ENCODE data around the gene MRPS12.

MRPS12 gene

DNA sequence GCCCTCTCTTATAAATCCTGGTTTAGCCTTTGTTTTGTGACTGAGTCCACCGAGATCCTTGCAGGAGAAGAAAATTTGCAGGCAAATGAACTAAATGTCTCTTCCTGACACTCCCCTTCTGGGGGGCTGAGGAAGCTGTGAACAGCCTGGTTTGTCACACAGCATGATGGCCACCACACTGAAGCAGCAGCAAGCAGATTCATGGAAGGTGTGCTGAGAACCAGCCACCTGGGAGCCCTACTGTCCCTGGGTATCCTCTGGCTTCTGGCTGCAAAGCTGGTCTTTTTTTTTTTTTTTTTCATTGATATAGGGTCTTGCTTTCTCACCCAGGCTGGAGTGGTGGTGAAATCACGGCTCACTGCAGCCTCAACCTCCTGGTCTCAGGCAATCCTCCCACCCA is 11.2 kb downstream of the MRPS12 start:
- CTCF ChIA-PET: interaction anchor here (1.0 to 2.5 kb wide), 2 partner anchors 10 to 12 kb away, joined by 3 to 8 read pairs; partner anchors contain the start of genes MRPS12 and SARS2
- POLR2A ChIA-PET: interaction anchor here (0.6 kb wide), 1 partner anchor 36 kb away, joined by 3 read pairs; no protein-coding TSS in a partner anchor
- TF ChIP-seq, protein P1, sequence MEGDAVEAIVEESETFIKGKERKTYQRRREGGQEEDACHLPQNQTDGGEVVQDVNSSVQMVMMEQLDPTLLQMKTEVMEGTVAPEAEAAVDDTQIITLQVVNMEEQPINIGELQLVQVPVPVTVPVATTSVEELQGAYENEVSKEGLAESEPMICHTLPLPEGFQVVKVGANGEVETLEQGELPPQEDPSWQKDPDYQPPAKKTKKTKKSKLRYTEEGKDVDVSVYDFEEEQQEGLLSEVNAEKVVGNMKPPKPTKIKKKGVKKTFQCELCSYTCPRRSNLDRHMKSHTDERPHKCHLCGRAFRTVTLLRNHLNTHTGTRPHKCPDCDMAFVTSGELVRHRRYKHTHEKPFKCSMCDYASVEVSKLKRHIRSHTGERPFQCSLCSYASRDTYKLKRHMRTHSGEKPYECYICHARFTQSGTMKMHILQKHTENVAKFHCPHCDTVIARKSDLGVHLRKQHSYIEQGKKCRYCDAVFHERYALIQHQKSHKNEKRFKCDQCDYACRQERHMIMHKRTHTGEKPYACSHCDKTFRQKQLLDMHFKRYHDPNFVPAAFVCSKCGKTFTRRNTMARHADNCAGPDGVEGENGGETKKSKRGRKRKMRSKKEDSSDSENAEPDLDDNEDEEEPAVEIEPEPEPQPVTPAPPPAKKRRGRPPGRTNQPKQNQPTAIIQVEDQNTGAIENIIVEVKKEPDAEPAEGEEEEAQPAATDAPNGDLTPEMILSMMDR (IDR thresholded peaks at IDR 0.05; ENCODE audit: control extremely low read depth, extremely low read depth, low read depth, missing control alignments): no peak
- DNase-seq (ENCODE audit: extremely low spot score): peak; percentile 2

DNA sequence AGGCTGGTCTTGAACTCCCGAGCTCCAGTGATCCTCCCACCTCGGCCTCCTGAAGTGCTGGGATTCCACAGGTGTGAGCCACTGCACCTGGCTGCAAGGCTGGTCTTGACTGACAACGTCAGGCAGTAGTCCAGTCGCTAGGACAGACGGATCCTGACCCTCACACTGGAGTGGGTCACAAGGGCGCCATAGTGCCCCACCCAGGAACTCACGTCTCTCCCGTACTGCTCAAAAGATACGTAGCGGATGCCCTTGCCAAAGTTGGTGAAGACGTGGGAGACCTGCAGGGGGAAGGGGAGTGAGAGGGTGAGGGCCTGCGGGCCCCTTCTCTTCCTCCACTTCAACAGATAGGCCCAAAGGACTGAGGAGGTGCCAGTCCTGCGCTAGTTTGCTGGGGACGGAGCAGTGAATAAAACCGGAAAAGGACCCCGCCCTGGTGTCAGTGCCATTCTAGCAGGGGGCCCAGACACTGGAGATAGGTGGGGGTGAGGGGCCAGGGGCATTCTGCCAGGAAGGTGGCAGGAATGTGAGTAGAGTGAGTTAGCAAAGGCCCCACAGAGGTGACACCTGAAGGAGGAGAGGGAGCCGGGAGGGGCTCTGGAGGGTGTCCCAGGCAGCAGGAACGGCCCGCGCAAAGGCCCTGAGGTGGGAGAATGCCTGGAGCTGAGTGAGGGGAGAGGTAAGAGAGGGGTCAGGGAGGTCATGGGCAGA is 11.9 kb downstream of the MRPS12 start:
- CTCF ChIA-PET: interaction anchor here (1.0 to 2.7 kb wide), 3 partner anchors 10 to 540 kb away, joined by 3 to 9 read pairs (median 8); partner anchors contain the start of genes FAM98C, MRPS12 and SARS2
- TF ChIP-seq, protein P1 (IDR thresholded peaks at IDR 0.05; ENCODE audit: control extremely low read depth, extremely low read depth, low read depth, missing control alignments): no peak
- DNase-seq (ENCODE audit: extremely low spot score): peak; percentile 3
- POLR2A ChIA-PET: no interaction called here

DNA sequence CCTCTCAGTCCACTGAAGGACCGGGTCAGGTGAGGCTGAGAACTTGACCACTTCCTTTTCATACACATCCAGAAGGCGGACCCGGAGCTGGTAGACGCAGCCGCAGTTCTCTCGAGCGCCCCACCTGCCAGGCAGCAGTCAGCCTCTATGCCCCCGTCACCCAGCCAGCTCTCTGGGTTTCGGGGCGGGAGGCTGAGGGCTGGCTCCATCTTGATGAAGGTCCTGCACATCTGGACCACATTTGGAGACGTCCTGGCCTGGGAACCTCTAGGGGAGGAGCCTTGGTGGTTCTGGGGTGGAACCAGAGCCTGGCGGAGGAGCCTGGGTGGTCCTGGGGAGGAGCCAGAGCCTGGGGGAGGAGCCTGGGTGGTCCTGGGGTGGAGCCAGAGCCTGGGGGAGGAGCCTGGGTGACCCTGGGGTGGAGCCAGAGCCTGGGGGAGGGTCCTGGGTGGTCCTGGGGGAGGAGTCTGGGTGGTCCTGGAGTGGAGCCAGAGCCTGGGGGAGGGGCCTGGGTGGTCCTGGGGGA is 14.3 kb downstream of the MRPS12 start:
- DNase-seq (ENCODE audit: extremely low spot score): no peak
- ChIA-PET CTCF (interaction anchor here (1.4 to 2.7 kb wide), 4 partner anchors 12 to 542 kb away, joined by 3 to 12 read pairs (median 8); partner anchors contain the start of genes FAM98C, MRPS12 and SARS2), POLR2A (no interaction called here)
- TF ChIP-seq, protein P1 (IDR thresholded peaks at IDR 0.05; ENCODE audit: control extremely low read depth, extremely low read depth, low read depth, missing control alignments): no peak

DNA sequence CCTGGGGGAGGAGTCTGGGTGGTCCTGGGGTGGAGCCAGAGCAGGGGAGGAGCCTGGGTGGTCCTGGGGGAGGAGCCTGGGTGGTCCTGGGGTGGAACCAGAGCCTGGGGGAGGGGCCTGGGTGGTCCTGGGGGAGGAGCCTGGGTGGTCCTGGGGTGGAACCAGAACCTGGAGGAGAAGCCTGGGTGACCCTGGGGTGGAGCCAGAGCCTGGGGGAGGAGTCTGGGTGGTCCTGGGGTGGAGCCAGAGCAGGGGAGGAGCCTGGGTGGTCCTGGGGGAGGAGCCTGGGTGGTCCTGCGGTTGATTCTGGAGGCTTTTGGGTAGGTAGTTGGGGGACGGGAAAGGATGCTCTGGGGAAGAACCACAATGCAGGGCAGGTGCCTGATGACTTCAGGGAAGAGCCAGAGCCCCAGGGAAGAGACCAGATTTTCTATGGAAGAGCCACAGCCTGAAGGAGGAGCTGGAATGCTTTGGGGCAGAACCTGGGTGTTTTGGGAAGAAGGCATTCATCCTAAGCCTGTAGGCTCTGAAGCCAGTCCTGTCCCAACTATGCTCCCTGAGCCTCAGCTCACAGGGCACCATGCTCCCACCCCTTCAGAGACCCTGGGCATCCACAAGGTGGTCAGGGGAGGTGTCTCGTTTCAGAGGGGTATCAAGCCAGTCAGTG is 15.0 kb downstream of the MRPS12 start:
- ChIA-PET POLR2A (no interaction called here), CTCF (interaction anchor here (2.1 to 2.7 kb wide), 2 partner anchors 15 to 543 kb away, joined by 9 to 12 read pairs; partner anchors contain the start of genes FAM98C, MRPS12 and SARS2)
- TF ChIP-seq, protein P1 (IDR thresholded peaks at IDR 0.05; ENCODE audit: control extremely low read depth, extremely low read depth, low read depth, missing control alignments): no peak
- DNase-seq (ENCODE audit: extremely low spot score): no peak

DNA sequence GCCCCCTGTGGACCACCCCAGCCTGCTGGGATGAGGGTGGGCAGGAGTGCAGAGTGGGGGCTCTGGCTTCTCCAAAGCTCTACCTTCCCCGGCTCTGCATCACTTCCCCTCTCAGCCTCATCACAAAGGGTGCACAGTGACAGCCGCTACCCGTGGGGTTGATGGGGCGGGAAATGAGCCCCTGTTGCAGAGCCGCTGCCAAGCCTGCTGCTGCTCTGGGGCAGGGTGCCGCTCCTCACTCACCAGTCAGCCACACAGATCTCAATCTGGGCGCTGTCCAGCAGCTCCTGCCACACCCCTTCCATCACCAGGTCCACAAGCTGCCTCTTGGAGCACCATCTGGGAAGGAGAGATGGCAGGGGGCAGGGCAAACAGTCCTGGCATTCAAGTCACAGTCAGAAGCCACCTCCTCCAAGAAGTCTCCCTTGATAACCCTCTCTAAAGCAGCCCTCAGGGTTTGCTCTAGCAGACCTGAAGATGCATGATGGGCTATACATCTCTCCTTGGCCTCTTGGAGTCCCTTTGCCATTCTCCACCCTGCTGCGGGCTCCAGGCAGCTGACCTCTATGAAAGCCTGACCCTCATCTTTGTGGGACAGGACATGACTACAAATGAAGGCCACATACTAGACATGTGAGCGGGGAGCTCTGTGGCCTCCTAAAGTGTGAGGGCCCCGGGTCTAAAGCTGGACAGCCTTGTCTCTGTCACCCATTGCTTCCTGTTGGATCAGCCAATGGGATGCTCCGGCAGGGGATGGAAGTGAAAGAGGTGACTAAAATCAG is 15.7 kb downstream of the MRPS12 start:
- DNase-seq (ENCODE audit: extremely low spot score): no peak
- TF ChIP-seq, protein P1 (IDR thresholded peaks at IDR 0.05; ENCODE audit: control extremely low read depth, extremely low read depth, low read depth, missing control alignments): no peak
- POLR2A ChIA-PET: no interaction called here
- CTCF ChIA-PET: interaction anchor here (1.1 to 1.3 kb wide), 3 partner anchors 16 to 17 kb away, joined by 4 read pairs; partner anchors contain the start of genes MRPS12 and SARS2

All from GM10248 (cell line).